GM12874 (cell line): ENCODE results near the gene URAD.

Experiments used
- TF ChIP-seq, protein P1 (sequence below): IDR thresholded peaks from 2 replicates; pipeline ENCODE4 v1.5.1; 2011; ENCODE audit warnings: low read depth, mild to moderate bottlenecking, control low read depth, low read length, moderate library complexity; ENCODE audit not compliant: insufficient read depth

URAD gene

DNA sequence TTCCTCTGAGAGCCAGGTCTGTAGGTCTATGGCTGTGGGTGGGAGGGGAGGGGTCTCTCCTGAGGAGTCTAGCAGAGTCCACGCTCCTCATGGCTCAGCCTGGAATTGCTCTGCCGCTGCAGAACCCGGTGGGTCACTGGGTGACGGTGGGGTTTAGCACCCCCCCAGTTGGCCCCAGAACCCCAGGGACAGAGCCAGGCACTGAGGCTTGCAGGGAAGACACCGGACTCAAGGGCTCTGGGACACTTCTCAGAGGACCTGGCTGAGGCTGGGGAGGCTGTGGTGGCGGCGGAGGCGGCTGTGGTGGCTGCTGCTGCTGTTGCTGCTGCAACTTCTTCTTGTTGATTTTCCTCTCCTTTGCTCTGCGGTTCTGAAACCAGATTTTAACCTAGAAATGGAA is 25.5 kb downstream of the URAD start:
- TF ChIP-seq, protein P1, sequence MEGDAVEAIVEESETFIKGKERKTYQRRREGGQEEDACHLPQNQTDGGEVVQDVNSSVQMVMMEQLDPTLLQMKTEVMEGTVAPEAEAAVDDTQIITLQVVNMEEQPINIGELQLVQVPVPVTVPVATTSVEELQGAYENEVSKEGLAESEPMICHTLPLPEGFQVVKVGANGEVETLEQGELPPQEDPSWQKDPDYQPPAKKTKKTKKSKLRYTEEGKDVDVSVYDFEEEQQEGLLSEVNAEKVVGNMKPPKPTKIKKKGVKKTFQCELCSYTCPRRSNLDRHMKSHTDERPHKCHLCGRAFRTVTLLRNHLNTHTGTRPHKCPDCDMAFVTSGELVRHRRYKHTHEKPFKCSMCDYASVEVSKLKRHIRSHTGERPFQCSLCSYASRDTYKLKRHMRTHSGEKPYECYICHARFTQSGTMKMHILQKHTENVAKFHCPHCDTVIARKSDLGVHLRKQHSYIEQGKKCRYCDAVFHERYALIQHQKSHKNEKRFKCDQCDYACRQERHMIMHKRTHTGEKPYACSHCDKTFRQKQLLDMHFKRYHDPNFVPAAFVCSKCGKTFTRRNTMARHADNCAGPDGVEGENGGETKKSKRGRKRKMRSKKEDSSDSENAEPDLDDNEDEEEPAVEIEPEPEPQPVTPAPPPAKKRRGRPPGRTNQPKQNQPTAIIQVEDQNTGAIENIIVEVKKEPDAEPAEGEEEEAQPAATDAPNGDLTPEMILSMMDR, result no peak

DNA sequence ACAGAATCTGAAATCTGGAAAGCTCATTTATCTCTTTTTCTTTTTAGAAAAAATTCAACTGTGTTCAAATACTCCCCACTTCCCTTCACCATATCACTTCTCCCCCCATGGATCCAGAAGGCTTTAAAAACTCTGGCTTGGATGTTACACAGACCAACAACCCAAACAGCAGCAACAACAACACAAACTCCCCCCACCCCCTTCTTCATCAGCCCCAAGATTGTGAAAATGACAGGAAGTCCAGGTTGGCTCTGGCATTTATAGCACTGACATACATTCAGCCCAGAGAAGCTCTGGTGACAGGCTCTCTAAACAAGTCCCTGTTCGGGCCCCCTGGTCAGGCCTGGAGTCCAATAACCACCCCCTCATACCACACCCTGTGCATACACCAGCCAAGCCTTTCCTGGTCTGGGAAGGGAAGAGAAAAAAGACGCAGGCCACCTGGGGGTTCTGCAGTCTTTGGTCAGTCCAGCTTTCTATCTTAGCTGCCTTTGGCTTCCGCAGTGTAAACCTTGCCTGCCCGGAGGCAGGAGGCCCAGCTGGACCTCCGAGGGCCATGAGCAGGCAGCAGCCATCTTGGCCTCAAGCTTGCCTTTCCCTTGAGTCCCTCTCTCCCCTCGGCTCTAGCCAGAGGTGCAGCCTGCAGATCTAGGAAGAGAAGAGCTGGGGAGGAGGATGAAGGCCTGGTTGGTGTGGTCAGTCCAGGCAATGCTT is 26.2 kb downstream of the URAD start:
- TF ChIP-seq, protein P1, result no peak

- TF ChIP-seq, protein P1, result no peak
Observed at GRCh38 chr13:27961227-27962085, 27.0 kb downstream of the URAD start.

DNA sequence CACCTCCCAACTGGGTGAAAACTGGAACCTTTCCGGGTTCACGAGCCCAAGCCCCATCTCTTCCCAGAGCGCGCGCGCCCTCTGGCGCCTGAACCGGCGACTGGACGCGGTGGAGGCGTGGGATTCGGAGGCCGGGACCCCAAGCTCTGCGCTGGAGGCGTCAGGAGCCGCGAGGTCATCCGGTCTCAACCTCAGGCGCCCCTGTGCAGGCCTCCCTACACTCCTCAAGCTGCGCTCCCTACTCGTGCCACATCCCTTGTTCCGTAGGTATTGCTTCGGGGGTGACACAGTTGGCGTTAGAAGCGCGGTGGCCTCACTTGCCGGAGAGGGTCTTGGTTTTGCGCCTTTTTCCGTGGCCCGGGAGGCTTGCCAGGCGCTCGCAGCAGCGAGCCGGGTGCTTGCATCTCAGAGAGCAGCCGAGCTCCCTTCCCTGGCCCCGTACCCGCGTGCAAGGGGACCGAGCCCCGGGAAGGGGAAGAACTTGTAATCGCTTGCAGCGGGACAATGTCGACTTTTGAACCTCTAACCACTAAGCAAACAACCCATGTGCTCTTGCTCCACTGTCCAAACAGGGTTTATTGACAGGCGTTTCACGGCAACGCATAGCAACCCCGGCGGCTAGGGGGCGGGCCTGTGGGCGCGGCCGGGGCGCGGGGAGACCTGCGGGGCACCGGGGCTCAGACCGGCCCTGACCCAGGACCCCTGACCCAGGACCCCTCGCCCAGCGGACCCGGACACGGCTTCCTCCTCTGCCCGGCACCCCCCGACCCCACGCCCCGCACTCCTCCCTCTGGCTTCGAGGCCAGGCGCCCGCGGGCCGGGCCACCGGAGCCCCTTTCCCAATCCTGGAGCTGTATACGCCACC is 27.9 kb downstream of the URAD start:
- TF ChIP-seq, protein P1, result peak; percentile 77

DNA sequence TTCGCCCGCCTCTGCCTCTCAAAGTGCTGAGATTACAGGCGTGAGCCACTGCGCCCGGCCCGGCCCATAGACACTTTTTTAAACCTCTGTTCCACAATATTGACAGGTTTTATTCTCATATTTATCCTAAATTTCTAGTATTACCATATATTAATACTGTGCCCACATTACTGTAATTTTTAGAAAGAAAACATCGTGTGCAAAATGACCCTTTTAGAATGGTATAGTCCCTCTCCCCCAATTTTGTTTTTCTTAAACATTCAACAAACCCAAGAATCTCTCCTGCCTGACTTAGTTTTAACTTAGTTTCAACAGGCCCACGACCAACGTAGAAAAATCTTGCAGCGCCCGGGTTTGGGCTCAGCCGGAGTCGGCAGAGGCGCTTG is 28.5 kb downstream of the URAD start:
- TF ChIP-seq, protein P1, result no peak

- TF ChIP-seq, protein P1, result no peak
Observed at GRCh38 chr13:27956576-27957300, 31.8 kb downstream of the URAD start.
